PC-3 (cell line): ENCODE measurements around the gene LRFN3.

Experiments
- EZH2 ChIP-seq: fragments of 300-600 bp; sonication (generic); IDR thresholded peaks from one replicate; pipeline ENCODE4 v1.6.1; 2017; ENCODE audit warnings: antibody characterized with exemption, mild to moderate bottlenecking, low read length; ENCODE audit not compliant: unreplicated experiment
- TF ChIP-seq, protein P1 (sequence below): fragments of 300-600 bp; sonication (generic); conservative IDR thresholded peaks from 2 replicates; pipeline ENCODE4 v1.5.1; 2017; ENCODE audit warnings: antibody characterized with exemption, low read depth, mild to moderate bottlenecking, low read length

- TF ChIP-seq, protein P1, sequence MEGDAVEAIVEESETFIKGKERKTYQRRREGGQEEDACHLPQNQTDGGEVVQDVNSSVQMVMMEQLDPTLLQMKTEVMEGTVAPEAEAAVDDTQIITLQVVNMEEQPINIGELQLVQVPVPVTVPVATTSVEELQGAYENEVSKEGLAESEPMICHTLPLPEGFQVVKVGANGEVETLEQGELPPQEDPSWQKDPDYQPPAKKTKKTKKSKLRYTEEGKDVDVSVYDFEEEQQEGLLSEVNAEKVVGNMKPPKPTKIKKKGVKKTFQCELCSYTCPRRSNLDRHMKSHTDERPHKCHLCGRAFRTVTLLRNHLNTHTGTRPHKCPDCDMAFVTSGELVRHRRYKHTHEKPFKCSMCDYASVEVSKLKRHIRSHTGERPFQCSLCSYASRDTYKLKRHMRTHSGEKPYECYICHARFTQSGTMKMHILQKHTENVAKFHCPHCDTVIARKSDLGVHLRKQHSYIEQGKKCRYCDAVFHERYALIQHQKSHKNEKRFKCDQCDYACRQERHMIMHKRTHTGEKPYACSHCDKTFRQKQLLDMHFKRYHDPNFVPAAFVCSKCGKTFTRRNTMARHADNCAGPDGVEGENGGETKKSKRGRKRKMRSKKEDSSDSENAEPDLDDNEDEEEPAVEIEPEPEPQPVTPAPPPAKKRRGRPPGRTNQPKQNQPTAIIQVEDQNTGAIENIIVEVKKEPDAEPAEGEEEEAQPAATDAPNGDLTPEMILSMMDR, result no peak
- no peak for TF ChIP-seq EZH2
These were observed 6.3 kb upstream of the LRFN3 start for GRCh38 chr19:35929876-35930275.
